NB4 (cell line): ENCODE measurements around the gene FBXO21.

Source experiments
- POLR2A ChIP-seq: IDR thresholded peaks from 2 replicates; pipeline ENCODE4 v1.6.1; 2011; ENCODE audit warnings: mild to moderate bottlenecking; ENCODE audit not compliant: insufficient read length; ENCODE audit errors: extremely low read depth
- TF ChIP-seq, protein P1 (sequence below): IDR thresholded peaks from one replicate; pipeline ENCODE4 v1.5.1; 2012; ENCODE audit warnings: low read depth, low read length
- TF ChIP-seq, protein P2 (sequence below): IDR thresholded peaks from 2 replicates; pipeline ENCODE4 v1.6.1; 2011; ENCODE audit warnings: low read depth, low read length

DNA sequence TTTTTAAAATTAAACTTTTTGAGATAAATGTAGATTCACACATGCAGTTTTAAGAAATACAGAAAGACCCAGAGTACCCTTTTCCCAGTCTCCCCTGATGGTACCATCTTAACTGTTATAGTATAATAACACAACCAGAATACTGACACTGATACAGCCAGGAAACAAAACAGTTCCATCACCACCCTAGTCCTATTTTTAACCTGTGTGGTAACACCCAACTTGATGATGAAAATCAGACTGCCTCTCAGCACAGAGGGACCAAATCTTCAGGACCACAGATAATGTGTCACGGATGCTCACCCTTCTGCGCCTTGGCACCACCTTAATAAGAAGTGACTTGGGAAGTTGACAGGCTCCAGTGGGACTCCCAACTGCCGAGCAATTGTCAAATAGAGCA, 18.1 kb downstream of the FBXO21 start:
- TF ChIP-seq, protein P1, sequence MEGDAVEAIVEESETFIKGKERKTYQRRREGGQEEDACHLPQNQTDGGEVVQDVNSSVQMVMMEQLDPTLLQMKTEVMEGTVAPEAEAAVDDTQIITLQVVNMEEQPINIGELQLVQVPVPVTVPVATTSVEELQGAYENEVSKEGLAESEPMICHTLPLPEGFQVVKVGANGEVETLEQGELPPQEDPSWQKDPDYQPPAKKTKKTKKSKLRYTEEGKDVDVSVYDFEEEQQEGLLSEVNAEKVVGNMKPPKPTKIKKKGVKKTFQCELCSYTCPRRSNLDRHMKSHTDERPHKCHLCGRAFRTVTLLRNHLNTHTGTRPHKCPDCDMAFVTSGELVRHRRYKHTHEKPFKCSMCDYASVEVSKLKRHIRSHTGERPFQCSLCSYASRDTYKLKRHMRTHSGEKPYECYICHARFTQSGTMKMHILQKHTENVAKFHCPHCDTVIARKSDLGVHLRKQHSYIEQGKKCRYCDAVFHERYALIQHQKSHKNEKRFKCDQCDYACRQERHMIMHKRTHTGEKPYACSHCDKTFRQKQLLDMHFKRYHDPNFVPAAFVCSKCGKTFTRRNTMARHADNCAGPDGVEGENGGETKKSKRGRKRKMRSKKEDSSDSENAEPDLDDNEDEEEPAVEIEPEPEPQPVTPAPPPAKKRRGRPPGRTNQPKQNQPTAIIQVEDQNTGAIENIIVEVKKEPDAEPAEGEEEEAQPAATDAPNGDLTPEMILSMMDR: no peak
- TF ChIP-seq POLR2A: no peak
- TF ChIP-seq, protein P2, sequence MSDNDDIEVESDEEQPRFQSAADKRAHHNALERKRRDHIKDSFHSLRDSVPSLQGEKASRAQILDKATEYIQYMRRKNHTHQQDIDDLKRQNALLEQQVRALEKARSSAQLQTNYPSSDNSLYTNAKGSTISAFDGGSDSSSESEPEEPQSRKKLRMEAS: no peak
